ENCODE results near the gene STARD6.

GRCh38 chr18:54393648-54394294 is 36.1 kb upstream of the STARD6 start:
- TF ChIP-seq CTCF (IDR thresholded peaks at IDR 0.05; ENCODE audit: low read length), result no peak
- TF ChIP-seq EZH2 (IDR thresholded peaks at IDR 0.05; ENCODE audit: borderline replicate concordance, low read length), result no peak

Data from OCI-LY1 (cell line).